HG03439 (cell line): ENCODE measurements around the gene CSMD2.

Experiments used
- ATAC-seq: cut with Tn5 transposase; IDR thresholded peaks from one replicate; pipeline ENCODE4 v1.9.1; 2021; ENCODE audit warnings: mild to moderate bottlenecking, moderate library complexity; ENCODE audit not compliant: unreplicated experiment

Gene CSMD2

GRCh38 chr1:33703464-33703863 is 461.6 kb downstream of the CSMD2 start:
- ATAC-seq, result no peak

GRCh38 chr1:33698361-33699035 is 466.5 kb downstream of the CSMD2 start:
- ATAC-seq, result no peak

- ATAC-seq, result no peak
Measured at GRCh38 chr1:33697816-33698215, 467.2 kb downstream of the CSMD2 start.

- no peak for ATAC-seq
Measured at GRCh38 chr1:33696962-33697361, 468.1 kb downstream of the CSMD2 start.

- ATAC-seq, result no peak
Measured at GRCh38 chr1:33696311-33696710, 468.7 kb downstream of the CSMD2 start.

- no peak for ATAC-seq
Measured at GRCh38 chr1:33692206-33693188, 472.5 kb downstream of the CSMD2 start.

GRCh38 chr1:33687000-33687399 is 478.0 kb downstream of the CSMD2 start:
- no peak for ATAC-seq

GRCh38 chr1:33686551-33686950 is 478.5 kb downstream of the CSMD2 start:
- ATAC-seq, result no peak

- no peak for ATAC-seq
Measured at GRCh38 chr1:33685256-33685655, 479.8 kb downstream of the CSMD2 start.

GRCh38 chr1:33684396-33685179 is 480.4 kb downstream of the CSMD2 start:
- ATAC-seq, result no peak

GRCh38 chr1:33683913-33684312 is 481.1 kb downstream of the CSMD2 start:
- ATAC-seq, result no peak

- no peak for ATAC-seq
Measured at GRCh38 chr1:33682371-33682770, 482.7 kb downstream of the CSMD2 start.

GRCh38 chr1:33680281-33680840 is 484.7 kb downstream of the CSMD2 start:
- ATAC-seq, result no peak

GRCh38 chr1:33670567-33670966 is 494.5 kb downstream of the CSMD2 start:
- no peak for ATAC-seq

- ATAC-seq, result no peak
Measured at GRCh38 chr1:33668695-33669094, 496.3 kb downstream of the CSMD2 start.

GRCh38 chr1:33667386-33668282 is 497.4 kb downstream of the CSMD2 start:
- no peak for ATAC-seq

- ATAC-seq, result no peak
Measured at GRCh38 chr1:33666616-33667015, 498.4 kb downstream of the CSMD2 start.

- no peak for ATAC-seq
Measured at GRCh38 chr1:33661811-33662454, 503.1 kb downstream of the CSMD2 start.

- ATAC-seq, result no peak
Measured at GRCh38 chr1:33660956-33661355, 504.1 kb downstream of the CSMD2 start.
